GM19452 (cell line): ENCODE measurements around the gene C15orf62.

Source experiments
- ATAC-seq: cut with Tn5 transposase; IDR thresholded peaks from one replicate; pipeline ENCODE4 v1.9.1; 2021; ENCODE audit not compliant: unreplicated experiment

C15orf62 gene

GRCh38 chr15:40808861-40809450 lies 39.2 kb downstream of the C15orf62 start:
- ATAC-seq = no peak

- no peak for ATAC-seq
Measured at GRCh38 chr15:40812721-40813425, 43.1 kb downstream of the C15orf62 start.

- ATAC-seq = no peak
Measured at GRCh38 chr15:40815042-40815698, 45.4 kb downstream of the C15orf62 start.

GRCh38 chr15:40819048-40819447 lies 49.3 kb downstream of the C15orf62 start:
- no peak for ATAC-seq

GRCh38 chr15:40821195-40821594 lies 51.4 kb downstream of the C15orf62 start:
- no peak for ATAC-seq
